Testis (tissue), 5 donors: ENCODE results near the gene KLF15. TPM values are rescaled to one million over a fixed set of nuclear protein-coding genes. Genes with fewer than 3 reads are reported as not detected.

Source experiments
- DNase-seq: peaks from one replicate; pipeline ENCODE4 v3.0.0-alpha.2; 2019
- H3K27ac ChIP-seq, 2 donors: fragments of 200-600 bp; sonication (generic); one replicate each; pipeline ENCODE4 v1.5.1; 2019
- H3K27me3 ChIP-seq: fragments of 200-600 bp; sonication (generic); one replicate; pipeline ENCODE4 v1.5.1; 2019
- H3K36me3 ChIP-seq: fragments of 200-600 bp; sonication (generic); one replicate; pipeline ENCODE4 v1.5.1; 2017; ENCODE audit warnings: low read depth; ENCODE audit errors: missing control alignments
- H3K4me1 ChIP-seq: fragments of 200-600 bp; sonication (generic); one replicate; pipeline ENCODE4 v1.5.1; 2019
- H3K4me3 ChIP-seq, 2 donors: fragments of 200-600 bp; sonication (generic); one replicate each; pipeline ENCODE4 v1.5.1; 2017 to 2019
- H3K9me3 ChIP-seq: fragments of 200-600 bp; sonication (generic); one replicate; pipeline ENCODE4 v1.5.1; 2017
- CTCF ChIP-seq, 3 experiments: fragments of 450-650 bp in 2 of 3; fragments of 200-600 bp in 1 of 3; sonication (generic) in 1 of 3; IDR thresholded peaks; one replicate each; pipeline ENCODE4 v1.5.1; 2016 to 2019; ENCODE audit warnings: antibody characterized with exemption in 3 of 3, mild to moderate bottlenecking in 2 of 3, moderate library complexity in 1 of 3
- POLR2A ChIP-seq: fragments of 450-650 bp; IDR thresholded peaks from one replicate; pipeline ENCODE4 v1.6.1; 2017; ENCODE audit warnings: antibody characterized with exemption, mild to moderate bottlenecking, moderate library complexity
- WGBS, 2 donors: methylation state at CpG; one replicate each; pipeline ENCODE4 v1.1.5; 2018; 5-methylcytosine and 5-hydroxymethylcytosine counted together
- intact Hi-C: fragments of 100-400 bp; cut with DNase I; formaldehyde crosslinking; loops from one replicate; pipeline ENCODE4 v1.15.1; 2023; ENCODE audit warnings: low total_unique reads
- long read RNA-seq, 2 donors: transcript quantifications; one replicate each; lab custom pipeline, GENCODE V29; 2026
- polyA plus RNA-seq: library from polyadenylated mRNA; stranded (reverse); fragments of 350-450 nt; fragmentation: Illumina TruSeq; extraction: RNeasy Lipid Tissue Mini Kit (QIAGEN cat#74804); gene quantifications from one replicate; pipeline ENCODE4 v1.2.3, GENCODE V29; 2014; ENCODE audit warnings: low read depth, low replicate concordance; ENCODE audit not compliant: insufficient read depth
- total RNA-seq, 2 donors: library from RNA; depleted of rRNA; stranded (reverse); fragments of >200 nt; gene quantifications; one replicate each; pipeline ENCODE4 v1.2.3, GENCODE V29; 2016

KLF15 gene
- total RNA-seq = 10 to 100 TPM; 32.0 to 36.1 TPM
- polyA plus RNA-seq = 8.5 TPM
- long read RNA-seq, donor 1 = 0 reads
- long read RNA-seq, donor 2 = 0 reads

- Histone ChIP-seq H3K9me3 (no peaks in the 10 kb centered on the region), H3K27ac (peak within 1 kb of the TSS; percentile 87 to 98), H3K4me1 (peaks cover 31% of the 10 kb centered on the region), H3K4me3 (peak within 1 kb of the TSS; percentile 89), H3K27me3 (no peaks in the 10 kb centered on the region), H3K36me3 (no peaks in the 10 kb centered on the region)
- 0% methylated on average over 7 to 34 of the region's 86 CpGs for WGBS, 2 donors
- no peak for TF ChIP-seq POLR2A
- intact Hi-C loops = loop anchor here (5.0 kb wide), 1 partner anchor 90 kb away; no protein-coding TSS in a partner anchor
- DNase-seq = peak; percentile 92
Measured at GRCh38 chr3:126357295-126358037, at the start of gene KLF15. KLF15 (minus strand) TSS chr3:126357408; CDS start chr3:126352922, 4,486 bp downstream.

- no peak overlapping the region for H3K4me3 ChIP-seq
- DNase-seq = no peak
- no peaks in the 10 kb centered on the region for H3K4me1 ChIP-seq
- TF ChIP-seq CTCF (IDR thresholded peaks at IDR 0.05) (no peak), POLR2A (no peak)
- H3K36me3 ChIP-seq = no peaks in the 10 kb centered on the region
- 85 to 92% methylated on average over 8 to 14 of the region's 15 CpGs for WGBS, 2 donors
- H3K27ac ChIP-seq = no peak overlapping the region
- no peaks in the 10 kb centered on the region for H3K27me3 ChIP-seq
- H3K9me3 ChIP-seq = no peaks in the 10 kb centered on the region
- intact Hi-C loops = no loop called here
Measured at GRCh38 chr3:126406389-126407296, 49.4 kb upstream of the KLF15 start.

GRCh38 chr3:126402666-126403302 lies 45.6 kb upstream of the KLF15 start:
- Histone ChIP-seq H3K4me1 (no peaks in the 10 kb centered on the region), H3K27me3 (no peaks in the 10 kb centered on the region), H3K27ac (no peak overlapping the region), H3K36me3 (no peaks in the 10 kb centered on the region), H3K4me3 (no peak overlapping the region), H3K9me3 (no peaks in the 10 kb centered on the region)
- no peak for TF ChIP-seq POLR2A
- no peak for TF ChIP-seq CTCF (IDR thresholded peaks at IDR 0.05)
- 83 to 85% methylated on average over 12 of the region's 12 CpGs for WGBS, 2 donors
- DNase-seq = no peak
- intact Hi-C loops = no loop called here

- Histone ChIP-seq H3K9me3 (no peaks in the 10 kb centered on the region), H3K36me3 (no peaks in the 10 kb centered on the region), H3K4me3 (no peak overlapping the region), H3K27ac (no peak overlapping the region), H3K4me1 (no peaks in the 10 kb centered on the region), H3K27me3 (no peaks in the 10 kb centered on the region)
- intact Hi-C loops = no loop called here
- TF ChIP-seq POLR2A (no peak), CTCF (IDR thresholded peaks at IDR 0.05) (no peak)
- no peak for DNase-seq
- 73 to 91% methylated on average over 6 of the region's 6 CpGs for WGBS, 2 donors
Measured at GRCh38 chr3:126402178-126402577, 45.0 kb upstream of the KLF15 start.
